ENCODE measurements around the gene SMARCA4.

The SMARCA4 gene

GRCh38 chr19:10981252-10981895 lies 20.5 kb downstream of the SMARCA4 start:
- no peak for DNase-seq (ENCODE audit: low read depth)
- no peak for TF ChIP-seq CTCF (IDR thresholded peaks at IDR 0.05; ENCODE audit: control insufficient read depth, insufficient read depth, low read depth, low read length, missing control alignments)
- no peak overlapping the region for H3K4me3 ChIP-seq (ENCODE audit: control insufficient read depth, low read depth, low read length)

- DNase-seq (ENCODE audit: low read depth), result no peak
- no peak for TF ChIP-seq CTCF (IDR thresholded peaks at IDR 0.05; ENCODE audit: control insufficient read depth, insufficient read depth, low read depth, low read length, missing control alignments)
Observed at GRCh38 chr19:10983026-10983425, 22.2 kb downstream of the SMARCA4 start.

GRCh38 chr19:10984166-10984735 lies 23.4 kb downstream of the SMARCA4 start:
- no peak overlapping the region for H3K4me3 ChIP-seq (ENCODE audit: control insufficient read depth, low read depth, low read length)
- no peak for TF ChIP-seq CTCF (IDR thresholded peaks at IDR 0.05; ENCODE audit: control insufficient read depth, insufficient read depth, low read depth, low read length, missing control alignments)
- no peak for DNase-seq (ENCODE audit: low read depth)

More at GRCh38 chr19:10983026-10983425, 22.2 kb downstream of the SMARCA4 start:
- no peak overlapping the region for H3K4me3 ChIP-seq (ENCODE audit: control insufficient read depth, low read depth, low read length)

GRCh38 chr19:10985502-10985901 lies 24.7 kb downstream of the SMARCA4 start:
- no peak for DNase-seq (ENCODE audit: low read depth)
- TF ChIP-seq CTCF (IDR thresholded peaks at IDR 0.05; ENCODE audit: control insufficient read depth, insufficient read depth, low read depth, low read length, missing control alignments), result no peak

GRCh38 chr19:10986301-10987127 lies 25.7 kb downstream of the SMARCA4 start:
- TF ChIP-seq CTCF (IDR thresholded peaks at IDR 0.05; ENCODE audit: control insufficient read depth, insufficient read depth, low read depth, low read length, missing control alignments), result no peak
- DNase-seq (ENCODE audit: low read depth), result no peak
- H3K4me3 ChIP-seq (ENCODE audit: control insufficient read depth, low read depth, low read length), result no peak overlapping the region

More at GRCh38 chr19:10985502-10985901, 24.7 kb downstream of the SMARCA4 start:
- H3K4me3 ChIP-seq (ENCODE audit: control insufficient read depth, low read depth, low read length), result no peak overlapping the region

- DNase-seq (ENCODE audit: low read depth), result no peak
- H3K4me3 ChIP-seq (ENCODE audit: control insufficient read depth, low read depth, low read length), result no peak overlapping the region
- no peak for TF ChIP-seq CTCF (IDR thresholded peaks at IDR 0.05; ENCODE audit: control insufficient read depth, insufficient read depth, low read depth, low read length, missing control alignments)
Observed at GRCh38 chr19:10987571-10988297, 26.9 kb downstream of the SMARCA4 start.
